Stimulated activated CD8-positive, alpha-beta memory T cell treated with anti-CD3 and anti-CD28 coated beads, Interleukin-4, amount 100 ng/mL, for 48 hours (primary cell): ENCODE measurements around the gene KIAA1958.
"Not testable (repeated sequence)": the region's sequence is repeated elsewhere in the genome, so short reads cannot be mapped to it uniquely, and the experiment has no call there.

Source experiments
- DNase-seq: peaks from one replicate; pipeline ENCODE4 v3.0.0-alpha.2; 2020

KIAA1958 gene

GRCh38 chr9:112489876-112490666 lies 3.4 kb downstream of the KIAA1958 start:
- DNase-seq, result no peak

- DNase-seq, result no peak
Measured at GRCh38 chr9:112493393-112494137, 6.9 kb downstream of the KIAA1958 start.

- DNase-seq, result no peak
Measured at GRCh38 chr9:112494153-112494552, 7.5 kb downstream of the KIAA1958 start.

- no peak for DNase-seq
Measured at GRCh38 chr9:112495614-112496013, 9.0 kb downstream of the KIAA1958 start.

GRCh38 chr9:112496074-112496722 lies 9.6 kb downstream of the KIAA1958 start:
- DNase-seq, result no peak

GRCh38 chr9:112500842-112501241 lies 14.2 kb downstream of the KIAA1958 start:
- DNase-seq, result no peak

- DNase-seq, result no peak
Measured at GRCh38 chr9:112501287-112501686, 14.7 kb downstream of the KIAA1958 start.

GRCh38 chr9:112502175-112502946 lies 15.7 kb downstream of the KIAA1958 start:
- DNase-seq, result no peak

GRCh38 chr9:112503170-112503569 lies 16.5 kb downstream of the KIAA1958 start:
- no peak for DNase-seq

GRCh38 chr9:112505086-112505485 lies 18.5 kb downstream of the KIAA1958 start:
- DNase-seq, result no peak

- no peak for DNase-seq
Measured at GRCh38 chr9:112505607-112506006, 19.0 kb downstream of the KIAA1958 start.

GRCh38 chr9:112506571-112506970 lies 19.9 kb downstream of the KIAA1958 start:
- DNase-seq, result no peak

- no peak for DNase-seq
Measured at GRCh38 chr9:112507001-112507680, 20.5 kb downstream of the KIAA1958 start.

GRCh38 chr9:112508377-112508776 lies 21.8 kb downstream of the KIAA1958 start:
- DNase-seq, result no peak

GRCh38 chr9:112512377-112512776 lies 25.8 kb downstream of the KIAA1958 start:
- DNase-seq, result not testable (repeated sequence)

GRCh38 chr9:112516769-112517168 lies 30.1 kb downstream of the KIAA1958 start:
- DNase-seq, result no peak

- DNase-seq, result no peak
Measured at GRCh38 chr9:112520069-112520468, 33.4 kb downstream of the KIAA1958 start.

- no peak for DNase-seq
Measured at GRCh38 chr9:112520656-112521055, 34.0 kb downstream of the KIAA1958 start.

GRCh38 chr9:112526973-112527372 lies 40.3 kb downstream of the KIAA1958 start:
- DNase-seq, result no peak

GRCh38 chr9:112527959-112528358 lies 41.3 kb downstream of the KIAA1958 start:
- no peak for DNase-seq

- DNase-seq, result no peak
Measured at GRCh38 chr9:112529316-112529715, 42.7 kb downstream of the KIAA1958 start.

- DNase-seq, result no peak
Measured at GRCh38 chr9:112530751-112531205, 44.2 kb downstream of the KIAA1958 start.
